HCT116 (cell line): ENCODE results near the gene PNMA6E. TPM values are rescaled to one million over a fixed set of nuclear protein-coding genes. Genes with fewer than 3 reads are reported as not detected.

ENCODE experiments used
- ATAC-seq: fragments of 200-7000 bp; cut with Tn5 transposase; 2 replicates; pipeline ENCODE4 v1.9.1; 2020; ENCODE audit warnings: mild to moderate bottlenecking, moderate library complexity
- BruUV-seq: library from RNA; stranded (reverse); fragments of 400-500 nt; replicated peaks from 2 replicates; lab custom pipeline; 2021; lab: Mats Ljungman, UMichigan
- CTCF ChIA-PET: fragments of 300-600 bp; sonication (Branson Sonifier 250); formaldehyde crosslinking; loops from one replicate; lab custom pipeline; 2021; ENCODE audit warnings: antibody characterized with exemption; lab: Charles Lee
- POLR2A ChIA-PET: fragments of 300-600, 350-600 bp; sonication (Branson Sonifier 250); formaldehyde crosslinking; loops from one replicate; lab custom pipeline; 2021; ENCODE audit warnings: antibody characterized with exemption; lab: Charles Lee
- RAD21 ChIA-PET, 2 experiments: fragments of 300-600 bp; sonication (Branson Sonifier 250); formaldehyde crosslinking; loops; one replicate each; lab custom pipeline; 2023; ENCODE audit warnings: low total read pairs in 2 of 2; ENCODE audit not compliant: uncharacterized antibody in 2 of 2, unreplicated experiment in 2 of 2, low non-redundant PET in 1 of 2; lab: Charles Lee
- DNase-seq: peaks from one replicate; pipeline ENCODE4 v3.0.0-alpha.2; 2010; ENCODE audit warnings: low read depth, low spot score
- H2AFZ ChIP-seq: fragments of 200-600 bp; shearing (Covaris generic), sonication (generic); 2 replicates; pipeline ENCODE4 v1.6.1; 2017; ENCODE audit warnings: low read depth, mixed run types, mixed read lengths, antibody characterized with exemption, low read length; ENCODE audit not compliant: poor library complexity, severe bottlenecking
- H3K27ac ChIP-seq: 2 replicates; pipeline ENCODE4 v1.5.1; 2012; ENCODE audit warnings: low read depth, low read length
- H3K27me3 ChIP-seq: fragments of 200-600 bp; sonication (generic); 2 replicates; pipeline ENCODE4 v1.6.1; 2016; ENCODE audit warnings: mixed run types, low read length, mixed read lengths; ENCODE audit not compliant: insufficient read depth
- H3K36me3 ChIP-seq, 2 experiments: fragments of 200-500 bp in 1 of 2; fragments of 200-600 bp in 1 of 2; sonication (Bioruptor generic) in 1 of 2; sonication (generic) in 1 of 2; 2 replicates each; pipeline versions ENCODE4 v1.5.1 to v1.6.1; 2014 to 2016; ENCODE audit warnings: low read length in 2 of 2, inconsistent platforms in 1 of 2, mixed read lengths in 1 of 2, mixed run types in 1 of 2; ENCODE audit not compliant: insufficient read depth in 2 of 2, control insufficient read depth in 1 of 2
- H3K4me1 ChIP-seq, 2 experiments: fragments of 200-600 bp in 1 of 2; sonication (generic) in 1 of 2; 2 replicates each; pipeline versions ENCODE4 v1.5.1 to v1.6.1; 2012 to 2017; ENCODE audit warnings: low read length in 2 of 2, inconsistent platforms in 1 of 2, mild to moderate bottlenecking in 1 of 2, mixed read lengths in 1 of 2, mixed run types in 1 of 2, moderate library complexity in 1 of 2; ENCODE audit not compliant: insufficient read depth in 2 of 2, control insufficient read depth in 1 of 2
- H3K4me2 ChIP-seq: fragments of 200-600 bp; sonication (generic); 2 replicates; pipeline ENCODE4 v1.6.1; 2017; ENCODE audit warnings: mixed run types, low read length, mixed read lengths
- H3K4me3 ChIP-seq, 2 experiments: fragments of 200-600 bp in 1 of 2; sonication (generic) in 1 of 2; replicated peaks in 1 of 2; 2 replicates each; pipeline ENCODE4 v1.5.1; 2011 to 2016; ENCODE audit warnings: low read length in 2 of 2, control low read depth in 1 of 2, low read depth in 1 of 2, mild to moderate bottlenecking in 1 of 2, mixed read lengths in 1 of 2, mixed run types in 1 of 2
- H3K79me2 ChIP-seq: fragments of 200-600 bp; sonication (generic); 2 replicates; pipeline ENCODE4 v1.6.1; 2017; ENCODE audit warnings: mild to moderate bottlenecking, mixed run types, low read length, moderate library complexity, mixed read lengths; ENCODE audit not compliant: insufficient read depth
- H3K9ac ChIP-seq: fragments of 200-600 bp; sonication (generic); 2 replicates; pipeline ENCODE4 v1.6.1; 2016; ENCODE audit warnings: low read length, mixed read lengths
- H3K9me2 ChIP-seq: fragments of 200-600 bp; sonication (generic), shearing (Covaris generic); 2 replicates; pipeline ENCODE4 v1.6.1; 2017; ENCODE audit warnings: mixed run types, mild to moderate bottlenecking, moderate library complexity; ENCODE audit not compliant: insufficient read depth
- H3K9me3 ChIP-seq, 2 experiments: fragments of 200-500 bp in 1 of 2; fragments of 200-600 bp in 1 of 2; sonication (Bioruptor generic) in 1 of 2; sonication (generic) in 1 of 2; 2 replicates each; pipeline ENCODE4 v1.6.1; 2014 to 2017; ENCODE audit warnings: low read length in 2 of 2, mixed read lengths in 2 of 2, inconsistent platforms in 1 of 2, low read depth in 1 of 2, mild to moderate bottlenecking in 1 of 2, mixed run types in 1 of 2, moderate library complexity in 1 of 2; ENCODE audit not compliant: control insufficient read depth in 1 of 2, insufficient read depth in 1 of 2
- H4K20me1 ChIP-seq: fragments of 200-600 bp; sonication (generic), shearing (Covaris generic); 2 replicates; pipeline ENCODE4 v1.6.1; 2017; ENCODE audit warnings: mixed run types, mild to moderate bottlenecking, moderate library complexity; ENCODE audit not compliant: insufficient read depth
- CBX3 ChIP-seq: IDR thresholded peaks from 2 replicates; pipeline ENCODE4 v1.6.1; 2012; ENCODE audit warnings: low read depth
- POLR2AphosphoS5 ChIP-seq: IDR thresholded peaks from 2 replicates; pipeline ENCODE4 v1.6.1; 2011; ENCODE audit warnings: mild to moderate bottlenecking, low read depth, low read length, moderate library complexity
- REST ChIP-seq: IDR thresholded peaks from 2 replicates; pipeline ENCODE4 v1.6.1; 2012; ENCODE audit warnings: low read depth
- YY1 ChIP-seq: IDR thresholded peaks from 2 replicates; pipeline ENCODE4 v1.6.1; 2011; ENCODE audit warnings: low read length, low read depth, moderate library complexity, mild to moderate bottlenecking; ENCODE audit not compliant: insufficient replicate concordance; ENCODE audit errors: extremely low read depth
- intact Hi-C: fragments of 100-400 bp; cut with micrococcal nuclease; formaldehyde crosslinking; loops from 2 replicates; pipeline ENCODE4 v1.10.0; 2022
- total RNA-seq: library from RNA; stranded (reverse); gene quantifications from one replicate; pipeline ENCODE4 v1.2.1, GENCODE V29; 2021; ENCODE audit not compliant: unreplicated experiment

PNMA6E gene
- total RNA-seq, 1 experiment from 2014 or later: not detected

GRCh38 chrX:153388722-153389459 lies 12.3 kb downstream of the PNMA6E start:
- Histone ChIP-seq H3K27me3 (no peaks in the 10 kb centered on the region), H3K9me2 (no peaks in the 10 kb centered on the region), H4K20me1 (no peaks in the 10 kb centered on the region), H3K4me1 (no peaks in the 10 kb centered on the region), H3K27ac (no peak overlapping the region), H3K4me2 (no peak overlapping the region), H3K36me3 (no peaks in the 10 kb centered on the region), H2AFZ (no peak overlapping the region), H3K9me3 (no peaks in the 10 kb centered on the region), H3K79me2 (no peaks in the 10 kb centered on the region), H3K4me3 (no peak overlapping the region), H3K9ac (no peak overlapping the region)
- CTCF ChIA-PET: no interaction called here
- RAD21 ChIA-PET: no interaction called here
- no TSS peak for BruUV-seq
- ATAC-seq (no peak), DNase-seq (no peak)
- intact Hi-C loops: no loop called here
- TF ChIP-seq YY1 (no peak), REST (no peak), POLR2AphosphoS5 (no peak), CBX3 (no peak)
- POLR2A ChIA-PET: no interaction called here
